MM.1S (cell line): ENCODE data around the gene DYNC1I1.

Experiments
- CTCF ChIP-seq: fragments of 300-600 bp; sonication (generic); IDR thresholded peaks from 2 replicates; pipeline ENCODE4 v1.5.1; 2016; ENCODE audit warnings: antibody characterized with exemption, low read length, mixed read lengths
- EZH2 ChIP-seq: fragments of 300-600 bp; sonication (generic); optimal IDR thresholded peaks from 2 replicates; pipeline ENCODE3; 2017; ENCODE audit warnings: low read depth, mild to moderate bottlenecking, antibody characterized with exemption, low read length, mixed read lengths

GRCh38 chr7:96144260-96144526 lies 371.8 kb downstream of the DYNC1I1 start:
- TF ChIP-seq CTCF (no peak), EZH2 (no peak)
